ENCODE results near the gene DCHS2.

The DCHS2 gene

DNA sequence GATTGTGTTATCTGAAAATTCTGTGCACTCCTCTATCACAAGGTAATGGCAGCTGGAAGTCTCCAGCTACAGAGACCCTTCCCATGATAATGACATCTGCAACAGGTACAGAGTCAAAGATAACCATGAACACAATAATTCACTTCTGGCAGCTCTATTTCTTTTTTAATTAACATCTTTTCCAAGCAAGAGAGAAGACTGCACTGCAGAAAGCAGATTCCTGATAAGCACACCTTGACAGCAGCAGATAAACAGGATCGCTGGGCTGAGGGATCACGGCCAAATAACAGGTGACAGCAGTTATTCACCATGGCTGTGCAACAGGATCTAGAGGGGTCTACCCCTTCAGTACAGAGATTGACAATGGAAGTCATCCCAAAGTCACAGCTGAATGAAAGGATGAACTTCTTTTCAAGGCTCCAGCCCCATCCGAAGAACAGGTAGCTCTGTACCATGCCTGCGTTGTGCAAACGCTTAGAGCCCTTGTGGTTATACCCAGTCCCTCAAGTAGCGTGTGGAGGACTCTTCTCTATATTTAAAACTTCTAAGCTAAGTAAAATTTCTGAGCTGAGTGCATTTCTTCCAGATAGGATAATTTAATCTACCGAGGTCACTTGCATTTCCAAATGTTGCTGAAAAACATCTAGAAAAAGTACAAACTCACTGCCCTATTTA lies 66.7 kb downstream of the DCHS2 start:
- no peak overlapping the region for H3K4me3 ChIP-seq (ENCODE audit: low read depth, low read length)
- H3K27ac ChIP-seq (ENCODE audit: low read depth, low read length), result no peak overlapping the region
- H3K4me1 ChIP-seq (ENCODE audit: control insufficient read depth, insufficient read depth, low read length, unreplicated experiment), result no peaks in the 10 kb centered on the region
- peaks cover 67% of the 10 kb centered on the region for H3K27me3 ChIP-seq (ENCODE audit: insufficient read depth, low read length)
- H3K36me3 ChIP-seq (ENCODE audit: insufficient read depth, low read length), result no peaks in the 10 kb centered on the region
- H3K79me2 ChIP-seq (ENCODE audit: control insufficient read depth, insufficient read depth, low read length, unreplicated experiment), result no peaks in the 10 kb centered on the region
- no peak overlapping the region for H2AFZ ChIP-seq (ENCODE audit: low read length, unreplicated experiment)

DNA sequence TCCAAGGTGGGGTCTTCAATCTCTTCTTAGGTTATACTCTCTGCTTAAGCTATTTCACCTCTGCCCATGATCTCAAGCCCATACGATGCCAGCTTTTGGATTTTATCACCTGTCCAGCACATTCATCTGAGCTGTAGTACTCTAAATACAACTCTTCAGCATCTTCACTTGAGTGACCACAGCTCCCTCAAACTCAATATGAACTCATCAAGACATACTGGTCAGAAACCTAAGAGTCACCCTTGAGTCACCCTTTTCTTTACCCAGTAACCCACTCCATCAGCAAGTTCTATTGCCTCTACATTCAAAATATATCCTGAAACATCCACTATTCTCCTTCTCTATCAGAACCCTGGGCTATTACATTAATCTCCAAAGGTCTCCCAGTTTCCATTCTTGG lies 69.4 kb downstream of the DCHS2 start:
- no peak overlapping the region for H3K4me3 ChIP-seq (ENCODE audit: low read depth, low read length)
- no peaks in the 10 kb centered on the region for H3K79me2 ChIP-seq (ENCODE audit: control insufficient read depth, insufficient read depth, low read length, unreplicated experiment)
- peaks cover 54% of the 10 kb centered on the region for H3K27me3 ChIP-seq (ENCODE audit: insufficient read depth, low read length)
- no peak overlapping the region for H2AFZ ChIP-seq (ENCODE audit: low read length, unreplicated experiment)
- no peaks in the 10 kb centered on the region for H3K36me3 ChIP-seq (ENCODE audit: insufficient read depth, low read length)
- H3K4me1 ChIP-seq (ENCODE audit: control insufficient read depth, insufficient read depth, low read length, unreplicated experiment), result no peaks in the 10 kb centered on the region
- no peak overlapping the region for H3K27ac ChIP-seq (ENCODE audit: low read depth, low read length)

DNA sequence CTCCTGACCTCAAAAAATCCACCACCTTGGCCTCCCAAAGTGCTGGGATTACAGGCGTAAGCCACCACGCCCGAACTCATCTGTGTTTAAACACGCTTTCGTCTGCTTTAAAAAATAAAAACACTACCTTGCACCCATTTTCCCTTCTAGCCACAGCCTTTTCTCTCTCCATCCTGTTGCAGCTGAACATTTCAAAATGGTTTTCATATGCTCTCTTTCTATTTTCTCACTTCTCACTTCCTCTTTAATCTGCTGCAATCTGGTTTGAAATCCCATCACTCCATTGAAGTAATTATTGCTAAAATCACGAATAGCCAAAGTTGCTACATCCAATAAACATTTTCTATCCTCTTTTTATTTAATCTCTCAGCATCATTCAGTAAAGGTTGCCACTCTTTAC lies 70.0 kb downstream of the DCHS2 start:
- H2AFZ ChIP-seq (ENCODE audit: low read length, unreplicated experiment), result no peak overlapping the region

DNA sequence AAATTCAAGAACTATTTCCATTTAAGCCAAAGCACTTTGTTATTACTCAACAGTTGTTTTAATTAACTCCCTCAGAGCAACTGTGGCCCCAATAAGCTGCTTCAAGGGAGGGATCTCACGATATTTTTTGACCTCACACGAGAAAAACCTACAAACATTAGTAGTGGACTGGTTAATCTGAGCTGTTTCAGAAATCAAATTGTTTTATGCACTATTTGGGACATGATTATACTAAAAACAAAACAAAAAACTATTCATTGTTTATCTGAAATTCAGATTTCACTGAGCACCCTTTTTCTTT lies 74.3 kb downstream of the DCHS2 start:
- Histone ChIP-seq H3K27ac (ENCODE audit: low read depth, low read length) (no peak overlapping the region), H2AFZ (ENCODE audit: low read length, unreplicated experiment) (no peak overlapping the region), H3K4me3 (ENCODE audit: low read depth, low read length) (peak overlapping the region; percentile 72)

More for the DNA sequence above, 70.0 kb downstream of the DCHS2 start:
- Histone ChIP-seq H3K4me3 (ENCODE audit: low read depth, low read length) (no peak overlapping the region), H3K27ac (ENCODE audit: low read depth, low read length) (no peak overlapping the region), H3K4me1 (ENCODE audit: control insufficient read depth, insufficient read depth, low read length, unreplicated experiment) (no peaks in the 10 kb centered on the region), H3K36me3 (ENCODE audit: insufficient read depth, low read length) (no peaks in the 10 kb centered on the region), H3K79me2 (ENCODE audit: control insufficient read depth, insufficient read depth, low read length, unreplicated experiment) (no peaks in the 10 kb centered on the region), H3K27me3 (ENCODE audit: insufficient read depth, low read length) (peaks cover 50% of the 10 kb centered on the region)

DNA sequence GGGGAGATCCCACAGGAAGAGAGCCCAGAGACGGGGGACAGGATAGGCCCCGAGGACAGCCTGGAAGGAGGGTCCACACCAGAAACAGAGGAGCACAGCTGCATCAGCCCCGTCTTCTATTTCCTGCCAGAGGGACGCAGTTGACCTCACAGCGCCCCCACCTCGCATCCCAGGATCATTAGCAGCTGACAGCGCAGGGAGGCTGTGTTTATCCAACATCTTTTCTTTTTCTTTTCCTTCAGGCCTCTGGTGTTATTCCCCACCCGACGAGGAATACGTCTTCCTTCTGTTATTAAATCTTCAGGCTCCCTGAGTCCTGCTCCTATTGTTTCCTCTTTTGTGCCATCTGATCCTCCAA lies 75.4 kb downstream of the DCHS2 start:
- no peaks in the 10 kb centered on the region for H3K36me3 ChIP-seq (ENCODE audit: insufficient read depth, low read length)
- H3K27me3 ChIP-seq (ENCODE audit: insufficient read depth, low read length), result peaks cover 18% of the 10 kb centered on the region
- no peaks in the 10 kb centered on the region for H3K4me1 ChIP-seq (ENCODE audit: control insufficient read depth, insufficient read depth, low read length, unreplicated experiment)
- peak overlapping the region; percentile 72 for H3K4me3 ChIP-seq (ENCODE audit: low read depth, low read length)
- no peak overlapping the region for H3K27ac ChIP-seq (ENCODE audit: low read depth, low read length)
- peak overlapping the region; percentile 76 for H2AFZ ChIP-seq (ENCODE audit: low read length, unreplicated experiment)
- no peaks in the 10 kb centered on the region for H3K79me2 ChIP-seq (ENCODE audit: control insufficient read depth, insufficient read depth, low read length, unreplicated experiment)

More for the DNA sequence above, 74.3 kb downstream of the DCHS2 start:
- H3K79me2 ChIP-seq (ENCODE audit: control insufficient read depth, insufficient read depth, low read length, unreplicated experiment), result no peaks in the 10 kb centered on the region
- peaks cover 16% of the 10 kb centered on the region for H3K27me3 ChIP-seq (ENCODE audit: insufficient read depth, low read length)
- no peaks in the 10 kb centered on the region for H3K36me3 ChIP-seq (ENCODE audit: insufficient read depth, low read length)
- no peaks in the 10 kb centered on the region for H3K4me1 ChIP-seq (ENCODE audit: control insufficient read depth, insufficient read depth, low read length, unreplicated experiment)

DNA sequence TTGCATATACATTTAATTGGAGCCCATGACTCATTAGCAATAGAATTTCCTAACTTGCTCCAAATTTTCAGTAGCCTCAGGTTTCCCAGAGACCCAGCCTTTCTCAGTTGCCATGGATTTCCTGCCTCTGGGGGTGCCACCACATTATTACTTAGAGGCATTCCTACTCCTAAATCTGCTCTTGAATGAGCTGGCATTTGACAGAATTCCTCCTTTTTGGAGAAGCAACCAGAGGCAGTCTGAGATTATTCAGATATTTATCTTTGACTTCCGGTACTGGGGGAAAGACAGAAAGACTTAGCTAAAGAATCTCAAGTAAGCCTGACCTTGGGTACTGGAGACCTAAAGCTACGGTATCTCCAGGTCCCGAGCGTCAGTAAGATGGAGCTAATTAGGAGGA lies 76.3 kb downstream of the DCHS2 start:
- Histone ChIP-seq H3K4me1 (ENCODE audit: control insufficient read depth, insufficient read depth, low read length, unreplicated experiment) (no peaks in the 10 kb centered on the region), H3K27ac (ENCODE audit: low read depth, low read length) (no peak overlapping the region), H2AFZ (ENCODE audit: low read length, unreplicated experiment) (no peak overlapping the region), H3K4me3 (ENCODE audit: low read depth, low read length) (no peak overlapping the region), H3K36me3 (ENCODE audit: insufficient read depth, low read length) (no peaks in the 10 kb centered on the region), H3K27me3 (ENCODE audit: insufficient read depth, low read length) (peaks cover 18% of the 10 kb centered on the region), H3K79me2 (ENCODE audit: control insufficient read depth, insufficient read depth, low read length, unreplicated experiment) (no peaks in the 10 kb centered on the region)

DNA sequence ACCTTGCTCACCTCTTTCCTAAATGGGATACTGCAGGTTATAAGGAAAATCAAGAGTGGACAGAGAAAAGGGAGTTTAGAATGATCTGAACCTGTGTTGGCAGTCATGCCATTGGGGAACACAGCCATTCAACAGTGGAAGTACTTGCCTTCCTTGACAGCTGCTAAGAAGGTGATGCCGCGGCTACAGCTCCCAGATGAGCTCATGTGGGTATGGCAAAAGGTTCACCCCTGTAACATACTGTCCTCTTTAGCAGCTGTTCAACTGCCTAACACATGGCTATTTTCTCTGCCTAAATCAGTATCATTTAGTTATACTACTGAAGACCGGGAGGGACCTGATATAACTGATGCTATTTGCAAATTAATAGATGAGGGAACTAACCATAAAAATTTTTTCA lies 76.8 kb downstream of the DCHS2 start:
- H3K4me1 ChIP-seq (ENCODE audit: control insufficient read depth, insufficient read depth, low read length, unreplicated experiment), result no peaks in the 10 kb centered on the region

DNA sequence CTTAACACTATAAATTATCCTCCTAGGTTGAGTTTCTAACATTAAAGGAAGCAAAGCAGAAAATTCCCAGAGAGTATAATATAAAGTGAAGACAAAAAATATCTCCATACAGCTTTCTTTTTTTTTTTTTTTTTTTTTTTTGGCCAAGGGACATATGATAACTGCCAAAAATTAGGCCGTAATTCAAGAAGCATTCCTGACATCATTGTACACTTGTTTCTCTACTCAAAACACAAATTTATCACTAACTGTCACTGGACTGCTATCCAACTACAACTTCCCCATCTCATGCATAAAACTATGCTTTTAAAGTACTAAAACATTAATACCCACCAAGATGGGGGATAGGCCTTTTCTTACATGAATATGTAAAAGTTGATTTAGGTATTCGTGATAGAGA lies 77.2 kb downstream of the DCHS2 start:
- H3K4me1 ChIP-seq (ENCODE audit: control insufficient read depth, insufficient read depth, low read length, unreplicated experiment), result no peaks in the 10 kb centered on the region

More for the DNA sequence above, 76.8 kb downstream of the DCHS2 start:
- no peaks in the 10 kb centered on the region for H3K36me3 ChIP-seq (ENCODE audit: insufficient read depth, low read length)
- no peak overlapping the region for H3K4me3 ChIP-seq (ENCODE audit: low read depth, low read length)
- peaks cover 18% of the 10 kb centered on the region for H3K27me3 ChIP-seq (ENCODE audit: insufficient read depth, low read length)
- no peak overlapping the region for H2AFZ ChIP-seq (ENCODE audit: low read length, unreplicated experiment)
- H3K27ac ChIP-seq (ENCODE audit: low read depth, low read length), result no peak overlapping the region
- H3K79me2 ChIP-seq (ENCODE audit: control insufficient read depth, insufficient read depth, low read length, unreplicated experiment), result no peaks in the 10 kb centered on the region

DNA sequence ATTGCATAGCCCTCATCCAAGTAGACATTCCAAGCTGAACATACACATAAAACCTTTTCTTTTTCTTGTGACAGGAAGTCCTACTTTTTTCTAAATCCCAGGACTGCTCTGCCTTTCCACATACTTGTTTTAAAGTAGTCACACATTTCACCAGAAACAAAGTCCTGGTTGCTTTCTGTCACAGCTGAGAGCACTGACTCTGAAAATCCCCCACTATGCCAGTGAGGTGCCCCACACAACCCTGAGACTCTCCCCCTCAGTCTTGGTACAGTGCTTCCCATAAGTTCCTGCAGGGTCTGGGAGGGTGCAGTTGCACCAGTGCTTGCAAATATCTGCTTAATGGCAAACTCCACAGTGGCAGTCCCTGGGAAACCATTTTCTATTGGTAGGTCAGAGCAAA lies 84.2 kb downstream of the DCHS2 start:
- Histone ChIP-seq H2AFZ (ENCODE audit: low read length, unreplicated experiment) (no peak overlapping the region), H3K27me3 (ENCODE audit: insufficient read depth, low read length) (peaks cover 7% of the 10 kb centered on the region; the same call in 1 of the 2 replicates)

More for the DNA sequence above, 77.2 kb downstream of the DCHS2 start:
- Histone ChIP-seq H3K27ac (ENCODE audit: low read depth, low read length) (no peak overlapping the region), H3K79me2 (ENCODE audit: control insufficient read depth, insufficient read depth, low read length, unreplicated experiment) (no peaks in the 10 kb centered on the region), H2AFZ (ENCODE audit: low read length, unreplicated experiment) (no peak overlapping the region), H3K4me3 (ENCODE audit: low read depth, low read length) (no peak overlapping the region), H3K36me3 (ENCODE audit: insufficient read depth, low read length) (no peaks in the 10 kb centered on the region), H3K27me3 (ENCODE audit: insufficient read depth, low read length) (peaks cover 18% of the 10 kb centered on the region)

DNA sequence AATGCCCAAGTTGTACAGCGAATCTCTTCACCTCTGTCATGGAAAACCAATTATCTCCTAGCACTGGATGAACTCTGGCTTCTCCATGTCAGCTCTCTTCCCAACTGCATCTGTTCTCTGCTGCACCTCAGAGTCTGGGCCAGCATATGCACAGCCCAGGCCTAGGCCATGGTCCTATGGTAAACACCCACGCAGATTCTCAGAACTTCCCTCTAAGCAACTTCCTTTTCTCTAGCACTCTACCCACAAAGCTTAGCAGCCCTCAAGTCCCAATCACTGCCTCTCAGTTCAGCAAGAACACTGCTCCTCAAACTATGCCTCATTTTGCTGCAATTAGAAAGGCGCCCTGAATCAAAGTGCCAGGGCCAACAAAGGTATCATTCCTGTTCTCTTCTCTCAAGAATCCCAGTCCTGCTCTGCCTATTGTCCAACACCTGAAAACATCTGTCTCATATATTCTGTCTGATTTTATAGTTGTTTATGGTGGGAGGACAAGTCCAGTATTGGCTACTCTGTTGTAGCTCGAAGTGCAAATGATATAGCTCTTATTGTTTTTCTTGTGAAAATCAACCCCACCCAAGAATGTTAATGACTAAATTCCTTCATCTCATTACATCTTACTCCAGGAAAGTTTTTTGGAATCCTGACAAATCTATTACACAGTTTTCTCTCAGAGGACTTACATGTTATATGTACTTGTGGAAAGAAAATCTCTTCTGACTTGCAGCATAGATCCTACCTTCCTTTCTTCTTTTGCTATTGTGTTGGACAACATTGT lies 85.4 kb downstream of the DCHS2 start:
- no peaks in the 10 kb centered on the region for H3K79me2 ChIP-seq (ENCODE audit: control insufficient read depth, insufficient read depth, low read length, unreplicated experiment)
- H3K4me3 ChIP-seq (ENCODE audit: low read depth, low read length), result no peak overlapping the region
- no peak overlapping the region for H3K27ac ChIP-seq (ENCODE audit: low read depth, low read length)
- H3K4me1 ChIP-seq (ENCODE audit: control insufficient read depth, insufficient read depth, low read length, unreplicated experiment), result no peaks in the 10 kb centered on the region
- H2AFZ ChIP-seq (ENCODE audit: low read length, unreplicated experiment), result no peak overlapping the region
- H3K36me3 ChIP-seq (ENCODE audit: insufficient read depth, low read length), result no peaks in the 10 kb centered on the region
- H3K27me3 ChIP-seq (ENCODE audit: insufficient read depth, low read length), result peaks cover 6% of the 10 kb centered on the region; the same call in 1 of the 2 replicates

More for the DNA sequence above, 84.2 kb downstream of the DCHS2 start:
- no peaks in the 10 kb centered on the region for H3K79me2 ChIP-seq (ENCODE audit: control insufficient read depth, insufficient read depth, low read length, unreplicated experiment)
- H3K4me3 ChIP-seq (ENCODE audit: low read depth, low read length), result no peak overlapping the region
- H3K27ac ChIP-seq (ENCODE audit: low read depth, low read length), result no peak overlapping the region
- H3K36me3 ChIP-seq (ENCODE audit: insufficient read depth, low read length), result no peaks in the 10 kb centered on the region
- H3K4me1 ChIP-seq (ENCODE audit: control insufficient read depth, insufficient read depth, low read length, unreplicated experiment), result no peaks in the 10 kb centered on the region

Measured in ACC112 (cell line).